ENCODE results near the gene NRXN3.

NRXN3 gene

DNA sequence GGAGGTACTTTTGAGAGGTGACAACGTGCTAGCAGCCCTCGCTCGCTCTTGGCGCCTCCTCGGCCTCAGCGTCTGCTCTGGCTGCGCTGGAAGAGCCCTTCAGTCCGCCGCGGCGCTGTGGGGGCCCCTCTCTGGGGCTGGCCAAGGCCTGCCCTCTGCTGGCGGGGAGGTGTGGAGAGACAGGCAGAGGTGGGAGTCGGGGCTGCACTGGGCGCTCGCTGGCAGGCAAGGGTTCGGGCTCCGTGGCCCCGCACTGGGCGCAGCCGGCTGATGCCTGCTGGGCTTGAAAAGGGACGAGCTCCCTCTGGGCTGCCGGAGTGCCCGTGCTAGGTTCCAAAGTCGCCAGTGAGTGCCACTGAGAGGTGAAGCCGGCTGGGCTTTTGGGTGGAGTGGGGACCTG, 1461.1 kb downstream of the NRXN3 start:
- no peak for DNase-seq (ENCODE audit: extremely low read depth, insufficient read length)

DNA sequence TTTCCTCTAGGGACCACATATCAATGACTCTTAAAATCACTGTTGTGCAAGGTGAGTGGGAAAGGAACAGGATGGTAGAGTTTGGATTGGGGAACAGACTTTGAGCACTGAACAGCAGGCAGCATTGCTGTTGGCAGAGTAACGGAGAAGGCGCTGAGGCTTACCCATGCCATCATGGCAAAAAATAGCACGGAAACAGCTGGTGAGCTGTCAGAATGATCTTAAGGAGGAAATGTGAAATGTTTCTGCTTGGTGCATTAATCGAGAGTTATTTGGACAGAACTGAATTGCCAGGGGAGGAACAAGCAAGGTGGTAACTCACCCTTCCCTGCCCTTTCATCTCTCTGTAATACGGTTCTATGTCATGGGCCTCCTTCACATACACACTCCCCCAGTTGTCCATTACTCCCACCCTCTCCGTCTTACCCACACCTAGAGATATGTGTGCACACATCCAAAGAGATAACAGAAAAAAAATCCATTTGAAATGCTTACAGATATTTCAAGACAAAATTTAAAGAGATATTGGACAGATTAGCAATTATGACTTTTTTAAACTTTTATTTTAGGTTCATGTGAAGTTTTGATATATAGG, 1468.6 kb downstream of the NRXN3 start:
- Histone ChIP-seq H3K27me3 (replicated peaks; ENCODE audit: control insufficient read depth, insufficient read depth, low read length) (no peaks in the 10 kb centered on the region), H3K36me3 (ENCODE audit: control insufficient read depth, insufficient read depth, low read length) (no peaks in the 10 kb centered on the region), H3K4me3 (replicated peaks; ENCODE audit: low read depth, low read length) (no peak overlapping the region)
- TF ChIP-seq, protein P1, sequence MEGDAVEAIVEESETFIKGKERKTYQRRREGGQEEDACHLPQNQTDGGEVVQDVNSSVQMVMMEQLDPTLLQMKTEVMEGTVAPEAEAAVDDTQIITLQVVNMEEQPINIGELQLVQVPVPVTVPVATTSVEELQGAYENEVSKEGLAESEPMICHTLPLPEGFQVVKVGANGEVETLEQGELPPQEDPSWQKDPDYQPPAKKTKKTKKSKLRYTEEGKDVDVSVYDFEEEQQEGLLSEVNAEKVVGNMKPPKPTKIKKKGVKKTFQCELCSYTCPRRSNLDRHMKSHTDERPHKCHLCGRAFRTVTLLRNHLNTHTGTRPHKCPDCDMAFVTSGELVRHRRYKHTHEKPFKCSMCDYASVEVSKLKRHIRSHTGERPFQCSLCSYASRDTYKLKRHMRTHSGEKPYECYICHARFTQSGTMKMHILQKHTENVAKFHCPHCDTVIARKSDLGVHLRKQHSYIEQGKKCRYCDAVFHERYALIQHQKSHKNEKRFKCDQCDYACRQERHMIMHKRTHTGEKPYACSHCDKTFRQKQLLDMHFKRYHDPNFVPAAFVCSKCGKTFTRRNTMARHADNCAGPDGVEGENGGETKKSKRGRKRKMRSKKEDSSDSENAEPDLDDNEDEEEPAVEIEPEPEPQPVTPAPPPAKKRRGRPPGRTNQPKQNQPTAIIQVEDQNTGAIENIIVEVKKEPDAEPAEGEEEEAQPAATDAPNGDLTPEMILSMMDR (IDR thresholded peaks at IDR 0.05; ENCODE audit: insufficient read depth, low read length, poor library complexity, severe bottlenecking): no peak
- DNase-seq (ENCODE audit: extremely low read depth, insufficient read length): no peak

More for the DNA sequence above, 1461.1 kb downstream of the NRXN3 start:
- no peaks in the 10 kb centered on the region for H3K36me3 ChIP-seq (ENCODE audit: control insufficient read depth, insufficient read depth, low read length)
- TF ChIP-seq, protein P1 (IDR thresholded peaks at IDR 0.05; ENCODE audit: insufficient read depth, low read length, poor library complexity, severe bottlenecking): no peak
- no peak overlapping the region for H3K4me3 ChIP-seq (replicated peaks; ENCODE audit: low read depth, low read length)
- no peaks in the 10 kb centered on the region for H3K27me3 ChIP-seq (replicated peaks; ENCODE audit: control insufficient read depth, insufficient read depth, low read length)

DNA sequence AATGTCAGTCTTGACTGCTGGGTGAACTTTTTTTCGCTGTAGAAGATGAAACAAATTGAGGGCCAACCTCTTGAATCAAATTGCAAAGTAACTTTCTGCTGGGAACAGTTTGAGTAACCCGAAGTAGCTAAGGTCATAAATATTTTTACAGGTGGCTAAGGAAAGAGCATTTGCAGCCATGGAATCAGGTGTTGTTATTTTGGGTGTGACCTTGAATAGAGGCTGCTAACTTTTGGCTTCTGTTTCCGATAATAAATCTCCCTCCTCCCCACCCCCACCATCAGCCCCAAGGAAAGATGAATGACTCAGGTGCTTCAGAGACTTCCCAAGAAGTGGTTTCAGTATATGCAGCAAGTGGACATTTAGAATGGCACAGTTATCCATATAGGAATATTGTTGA, 1469.4 kb downstream of the NRXN3 start:
- Histone ChIP-seq H3K27me3 (replicated peaks; ENCODE audit: control insufficient read depth, insufficient read depth, low read length) (no peaks in the 10 kb centered on the region), H3K36me3 (ENCODE audit: control insufficient read depth, insufficient read depth, low read length) (no peaks in the 10 kb centered on the region), H3K4me3 (replicated peaks; ENCODE audit: low read depth, low read length) (no peak overlapping the region)
- DNase-seq (ENCODE audit: extremely low read depth, insufficient read length): no peak
- TF ChIP-seq, protein P1 (IDR thresholded peaks at IDR 0.05; ENCODE audit: insufficient read depth, low read length, poor library complexity, severe bottlenecking): no peak

DNA sequence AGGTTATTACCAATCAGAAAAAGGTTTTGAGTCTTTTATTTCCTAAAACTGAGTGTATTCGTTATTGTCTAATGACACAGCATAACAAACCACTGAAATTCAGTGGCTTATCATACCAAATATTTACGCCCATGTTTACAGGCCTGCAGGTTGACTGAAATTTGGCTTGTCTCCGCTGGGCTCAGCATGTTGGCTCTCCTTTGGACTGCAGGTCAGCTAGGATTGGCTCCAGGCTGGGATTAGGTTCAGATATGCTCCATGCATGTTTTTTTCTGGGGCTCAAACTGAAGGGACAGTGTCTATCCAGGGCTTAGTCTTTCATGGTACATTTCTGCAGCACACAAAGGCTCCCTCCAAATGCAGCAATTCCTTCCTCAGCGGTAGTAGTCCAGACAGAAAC, 1471.2 kb downstream of the NRXN3 start:
- TF ChIP-seq, protein P1 (IDR thresholded peaks at IDR 0.05; ENCODE audit: insufficient read depth, low read length, poor library complexity, severe bottlenecking): no peak
- H3K27me3 ChIP-seq (replicated peaks; ENCODE audit: control insufficient read depth, insufficient read depth, low read length): no peaks in the 10 kb centered on the region

DNA sequence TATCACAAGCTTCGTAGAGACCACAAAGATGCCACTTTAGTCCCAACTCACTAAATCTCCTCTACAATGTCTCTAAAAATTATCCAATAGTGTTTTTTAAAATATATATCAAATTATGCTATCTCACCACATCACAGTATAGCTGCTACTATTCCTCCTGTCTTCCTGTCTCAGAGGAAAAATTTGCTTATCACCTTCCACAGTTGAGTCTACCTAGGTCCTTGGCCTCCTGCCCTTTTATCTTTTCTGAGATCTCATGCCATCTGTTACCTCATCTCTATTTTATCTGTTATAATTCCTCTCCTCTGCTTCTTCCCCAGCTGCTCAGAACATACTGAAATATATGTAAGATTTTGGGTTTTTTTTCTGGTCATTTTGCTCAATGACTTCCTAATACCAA, 1473.0 kb downstream of the NRXN3 start:
- no peak for DNase-seq (ENCODE audit: extremely low read depth, insufficient read length)
- Histone ChIP-seq H3K4me3 (replicated peaks; ENCODE audit: low read depth, low read length) (no peak overlapping the region), H3K27me3 (replicated peaks; ENCODE audit: control insufficient read depth, insufficient read depth, low read length) (no peaks in the 10 kb centered on the region), H3K36me3 (ENCODE audit: control insufficient read depth, insufficient read depth, low read length) (no peaks in the 10 kb centered on the region)
- TF ChIP-seq, protein P1 (IDR thresholded peaks at IDR 0.05; ENCODE audit: insufficient read depth, low read length, poor library complexity, severe bottlenecking): no peak

More for the DNA sequence above, 1471.2 kb downstream of the NRXN3 start:
- Histone ChIP-seq H3K4me3 (replicated peaks; ENCODE audit: low read depth, low read length) (no peak overlapping the region), H3K36me3 (ENCODE audit: control insufficient read depth, insufficient read depth, low read length) (no peaks in the 10 kb centered on the region)
- DNase-seq (ENCODE audit: extremely low read depth, insufficient read length): no peak

All from GM06990 (cell line).